IMR-90 (cell line): ENCODE results near the gene GSTA4. TPM values are rescaled to one million over a fixed set of nuclear protein-coding genes. Genes with fewer than 3 reads are reported as not detected.
A peak's percentile ranks its signal among the peaks of the same experiment; 100 is the strongest.

Experiments
- ATAC-seq: fragments of 200-7000 bp; cut with Tn5 transposase; 2 replicates; pipeline ENCODE4 v1.9.1; 2020; ENCODE audit warnings: low read depth, mild to moderate bottlenecking, moderate library complexity
- BruUV-seq: library from RNA; stranded (reverse); fragments of 400-500 nt; replicated peaks from 2 replicates; lab custom pipeline; 2021; lab: Mats Ljungman, UMichigan
- CTCF ChIA-PET: fragments of 300-600 bp; formaldehyde crosslinking; extraction: SDS; loops from one replicate; lab custom pipeline; 2021; ENCODE audit warnings: antibody characterized with exemption; lab: Yijun Ruan, JAX
- POLR2A ChIA-PET: fragments of 300-600 bp; sonication (Branson Sonifier 250); formaldehyde crosslinking; loops from one replicate; lab custom pipeline; 2022; ENCODE audit warnings: antibody characterized with exemption; ENCODE audit not compliant: unreplicated experiment; lab: Charles Lee
- DNase-seq: peaks from one replicate; pipeline ENCODE4 v3.0.0; 2013
- H2AFZ ChIP-seq: replicated peaks from 2 replicates; pipeline ENCODE3; 2013; ENCODE audit warnings: low read length, mild to moderate bottlenecking; ENCODE audit not compliant: poor library complexity
- H2AK5ac ChIP-seq: 2 replicates; pipeline ENCODE4 v1.6.1; 2013; ENCODE audit warnings: low read depth, low read length, inconsistent platforms
- H2AK9ac ChIP-seq: replicated peaks from 2 replicates; pipeline ENCODE3; 2013; ENCODE audit warnings: mild to moderate bottlenecking, low read depth, low read length, moderate library complexity; ENCODE audit not compliant: poor library complexity
- H2BK120ac ChIP-seq: 2 replicates; pipeline ENCODE4 v1.6.1; 2013; ENCODE audit warnings: low read depth, low read length, inconsistent platforms
- H2BK15ac ChIP-seq: 3 replicates; pipeline ENCODE4 v1.6.1; 2013; ENCODE audit warnings: low read depth, low read length, inconsistent platforms
- H2BK20ac ChIP-seq: 2 replicates; pipeline ENCODE4 v1.6.1; 2013; ENCODE audit warnings: low read depth, mild to moderate bottlenecking, inconsistent platforms, low read length, moderate library complexity
- H2BK5ac ChIP-seq: 2 replicates; pipeline ENCODE4 v1.6.1; 2013; ENCODE audit warnings: mild to moderate bottlenecking, low read depth, low read length, inconsistent platforms; ENCODE audit not compliant: poor library complexity, severe bottlenecking
- H3K14ac ChIP-seq: replicated peaks from 2 replicates; pipeline ENCODE4 v1.6.1; 2013; ENCODE audit warnings: low read depth, low read length, inconsistent platforms
- H3K18ac ChIP-seq: 2 replicates; pipeline ENCODE4 v1.6.1; 2013; ENCODE audit warnings: low read depth, low read length, control low read depth
- H3K23ac ChIP-seq: 2 replicates; pipeline ENCODE4 v1.6.1; 2013; ENCODE audit warnings: low read depth, low read length, inconsistent platforms
- H3K27ac ChIP-seq: 2 replicates; pipeline ENCODE4 v1.5.1; 2013; ENCODE audit warnings: mild to moderate bottlenecking, control low read depth, low read length; ENCODE audit not compliant: insufficient read depth
- H3K27me3 ChIP-seq: 2 replicates; pipeline ENCODE4 v1.6.1; 2013; ENCODE audit warnings: low read length; ENCODE audit not compliant: control insufficient read depth, insufficient read depth
- H3K36me3 ChIP-seq: 2 replicates; pipeline ENCODE4 v1.6.1; 2013; ENCODE audit warnings: low read length, mixed read lengths; ENCODE audit not compliant: control insufficient read depth, insufficient read depth
- H3K4ac ChIP-seq: 2 replicates; pipeline ENCODE4 v1.6.1; 2013; ENCODE audit warnings: low read depth, low read length, inconsistent platforms
- H3K4me1 ChIP-seq: 2 replicates; pipeline ENCODE4 v1.6.1; 2013; ENCODE audit warnings: low read length, mixed read lengths; ENCODE audit not compliant: control insufficient read depth, insufficient read depth
- H3K4me2 ChIP-seq: 2 replicates; pipeline ENCODE4 v1.6.1; 2013; ENCODE audit warnings: low read depth, mild to moderate bottlenecking, control low read depth, low read length, moderate library complexity
- H3K4me3 ChIP-seq: 2 replicates; pipeline ENCODE4 v1.5.1; 2013; ENCODE audit warnings: low read depth, mild to moderate bottlenecking, control low read depth, low read length, moderate library complexity; ENCODE audit not compliant: insufficient read depth
- H3K56ac ChIP-seq: 2 replicates; pipeline ENCODE4 v1.6.1; 2013; ENCODE audit warnings: low read length, inconsistent platforms; ENCODE audit not compliant: insufficient read depth; ENCODE audit errors: extremely low read depth
- H3K79me1 ChIP-seq, 2 experiments: 2 replicates each; pipeline ENCODE4 v1.6.1; 2013; ENCODE audit warnings: low read length in 2 of 2, inconsistent platforms in 1 of 2, low read depth in 1 of 2
- H3K9ac ChIP-seq: 2 replicates; pipeline ENCODE4 v1.6.1; 2013; ENCODE audit warnings: low read depth, low read length, control low read depth
- H3K9me1 ChIP-seq: 2 replicates; pipeline ENCODE4 v1.6.1; 2013; ENCODE audit warnings: low read length, inconsistent platforms; ENCODE audit not compliant: insufficient read depth
- H3K9me3 ChIP-seq: 2 replicates; pipeline ENCODE4 v1.6.1; 2013; ENCODE audit warnings: low read length; ENCODE audit not compliant: control insufficient read depth, insufficient read depth
- H4K20me1 ChIP-seq: 2 replicates; pipeline ENCODE4 v1.6.1; 2013; ENCODE audit warnings: low read length, inconsistent platforms; ENCODE audit not compliant: insufficient read depth
- H4K5ac ChIP-seq: 2 replicates; pipeline ENCODE4 v1.6.1; 2013; ENCODE audit warnings: mild to moderate bottlenecking, low read depth, low read length, control low read depth
- H4K8ac ChIP-seq, 2 experiments: 2 replicates each; pipeline ENCODE4 v1.6.1; 2013; ENCODE audit warnings: low read depth in 2 of 2, low read length in 2 of 2, control low read depth in 1 of 2, inconsistent platforms in 1 of 2
- H4K91ac ChIP-seq: 2 replicates; pipeline ENCODE4 v1.6.1; 2013; ENCODE audit warnings: low read depth, low read length, inconsistent platforms; ENCODE audit not compliant: insufficient read depth
- CEBPB ChIP-seq: IDR thresholded peaks from 2 replicates; pipeline ENCODE4 v1.6.1; 2012; ENCODE audit warnings: low read depth, low read length, improper control_type of control experiment
- MAZ ChIP-seq: IDR thresholded peaks from 2 replicates; pipeline ENCODE4 v1.6.1; 2012; ENCODE audit warnings: low read depth, mild to moderate bottlenecking, low read length, improper control_type of control experiment, moderate library complexity, borderline replicate concordance
- USF2 ChIP-seq: fragments of 150-350 bp; IDR thresholded peaks from 2 replicates; pipeline ENCODE4 v1.6.1; 2017; ENCODE audit warnings: mild to moderate bottlenecking, antibody characterized with exemption, low read length, low read depth
- WGBS, 2 experiments: methylation state at CpG; one replicate each; pipeline versions ENCODE4 v1.1.5 to v1.1.7; 2013; ENCODE audit warnings: missing lambda C conversion rate in 2 of 2; ENCODE audit not compliant: insufficient read length in 1 of 2; ENCODE audit errors: extremely low coverage in 2 of 2; 5-methylcytosine and 5-hydroxymethylcytosine counted together
- dilution Hi-C: fragments of 300-500 bp; cut with HindIII; formaldehyde crosslinking; loops from one replicate; pipeline ENCODE4 v1.14.3; 2018; ENCODE audit warnings: low sequenced_read_pairs; ENCODE audit not compliant: unreplicated experiment
- in situ Hi-C: fragments of 300-500 bp; cut with MboI; formaldehyde crosslinking; loops from 3 replicates; pipeline ENCODE4 v1.14.3; 2019; ENCODE audit warnings: low sequenced_read_pairs, inconsistent platforms, mixed read lengths
- intact Hi-C: fragments of 100-400 bp; cut with micrococcal nuclease; formaldehyde crosslinking; loops from 2 replicates; pipeline ENCODE4 v1.10.0; 2022
- polyA plus RNA-seq, 3 experiments: library from polyadenylated mRNA; depleted of rRNA; stranded (reverse); fragments of >200 nt; gene quantifications; 2 replicates each; pipeline ENCODE4 v1.2.3, GENCODE V29; 2012; ENCODE audit warnings: low replicate concordance in 1 of 3
- total RNA-seq: library from RNA; depleted of rRNA; stranded (reverse); fragments of >200 nt; gene quantifications from 2 replicates; pipeline ENCODE4 v1.2.3, GENCODE V29; 2012

Gene GSTA4
- total and polyA plus RNA-seq, 2 of the 4 experiments (the other 2 are of a cell fraction): 26.9 to 35.6 TPM

GRCh38 chr6:52958546-52959255, 36.4 kb downstream of the GSTA4 start:
- Histone ChIP-seq H4K91ac (no peak overlapping the region), H4K20me1 (no peaks in the 10 kb centered on the region), H3K18ac (no peak overlapping the region), H3K56ac (no peak overlapping the region), H3K9ac (no peak overlapping the region), H2AK5ac (no peak overlapping the region), H3K27me3 (peaks cover 9% of the 10 kb centered on the region), H4K5ac (no peak overlapping the region), H3K23ac (no peak overlapping the region), H3K4me3 (no peak overlapping the region), H2BK20ac (no peak overlapping the region), H2BK120ac (no peak overlapping the region), H3K36me3 (no peaks in the 10 kb centered on the region), H2AK9ac (no peak overlapping the region), H3K27ac (no peak overlapping the region), H3K9me3 (peaks cover 4% of the 10 kb centered on the region), H3K79me1 (no peaks in the 10 kb centered on the region), H4K8ac (no peak overlapping the region), H3K14ac (no peak overlapping the region), H3K9me1 (no peaks in the 10 kb centered on the region), H2AFZ (no peak overlapping the region), H3K4me1 (no peaks in the 10 kb centered on the region), H2BK15ac (no peak overlapping the region), H3K4ac (no peak overlapping the region), H3K4me2 (no peak overlapping the region), H2BK5ac (no peak overlapping the region)
- CTCF ChIA-PET: no interaction called here
- DNase-seq (no peak), ATAC-seq (no peak)
- POLR2A ChIA-PET: no interaction called here
- BruUV-seq: no TSS peak
- intact Hi-C loops (no loop called here), in situ Hi-C loops (no loop called here), dilution Hi-C loops (no loop called here)
- WGBS, 2 experiments: no CpG with 5 or more reads among the region's 8 CpGs
- TF ChIP-seq MAZ: no peak
- TF ChIP-seq USF2: no peak
- TF ChIP-seq CEBPB: peak; percentile 40
